HEK293T (cell line): Measurements from ENCODE around the gene GUK1.

Experiments
- CTCF ChIA-PET: fragments of 350-600 bp; formaldehyde crosslinking; extraction: SDS; loops from one replicate; lab custom pipeline; 2021; ENCODE audit warnings: antibody characterized with exemption, inconsistent platforms; lab: Yijun Ruan, JAX
- POLR2A ChIA-PET: fragments of 350-600 bp; formaldehyde crosslinking; extraction: SDS; loops from one replicate; lab custom pipeline; 2020; ENCODE audit warnings: antibody characterized with exemption, inconsistent platforms; lab: Yijun Ruan, JAX
- DNase-seq: peaks from one replicate; pipeline ENCODE4 v3.0.0; 2012; ENCODE audit warnings: mixed read lengths; ENCODE audit errors: extremely low spot score
- ARNT ChIP-seq: fragments of 450-650 bp; IDR thresholded peaks from 2 replicates; pipeline ENCODE4 v1.6.1; 2017; ENCODE audit warnings: mild to moderate bottlenecking
- BHLHE40 ChIP-seq: fragments of 450-650 bp; IDR thresholded peaks from 2 replicates; pipeline ENCODE4 v1.6.1; 2016; ENCODE audit warnings: mild to moderate bottlenecking, moderate library complexity, borderline replicate concordance
- CTBP1 ChIP-seq: fragments of 450-650 bp; IDR thresholded peaks from 2 replicates; pipeline ENCODE4 v1.6.1; 2016; ENCODE audit warnings: borderline replicate concordance
- ELF4 ChIP-seq: fragments of 450-650 bp; IDR thresholded peaks from 2 replicates; pipeline ENCODE4 v1.6.1; 2017; ENCODE audit warnings: antibody characterized with exemption
- FOXA1 ChIP-seq: fragments of 450-650 bp; IDR thresholded peaks from 2 replicates; pipeline ENCODE4 v1.6.1; 2016; ENCODE audit warnings: mild to moderate bottlenecking
- FOXK2 ChIP-seq: fragments of 450-650 bp; IDR thresholded peaks from 2 replicates; pipeline ENCODE4 v1.6.1; 2016; ENCODE audit warnings: mild to moderate bottlenecking
- FOXM1 ChIP-seq: fragments of 450-650 bp; IDR thresholded peaks from 2 replicates; pipeline ENCODE4 v1.6.1; 2017; ENCODE audit warnings: mild to moderate bottlenecking, borderline replicate concordance
- HDGF ChIP-seq: fragments of 450-650 bp; IDR thresholded peaks from 2 replicates; pipeline ENCODE4 v1.6.1; 2017; ENCODE audit warnings: antibody characterized with exemption, borderline replicate concordance
- L3MBTL2 ChIP-seq: fragments of 450-650 bp; conservative IDR thresholded peaks from 2 replicates; pipeline ENCODE4 v1.6.1; 2016; ENCODE audit warnings: mild to moderate bottlenecking
- LEF1 ChIP-seq: fragments of 450-650 bp; IDR thresholded peaks from 2 replicates; pipeline ENCODE4 v1.6.1; 2017; ENCODE audit warnings: mild to moderate bottlenecking, borderline replicate concordance
- NFRKB ChIP-seq: fragments of 450-650 bp; IDR thresholded peaks from 2 replicates; pipeline ENCODE4 v1.6.1; 2016; ENCODE audit warnings: mild to moderate bottlenecking, moderate library complexity
- PKNOX1 ChIP-seq: fragments of 450-650 bp; IDR thresholded peaks from 2 replicates; pipeline ENCODE4 v1.6.1; 2016
- SP1 ChIP-seq: fragments of 450-650 bp; IDR thresholded peaks from 2 replicates; pipeline ENCODE4 v1.6.1; 2017
- SUZ12 ChIP-seq: fragments of 450-650 bp; IDR thresholded peaks from 2 replicates; pipeline ENCODE4 v1.6.1; 2016; ENCODE audit warnings: mild to moderate bottlenecking
- TARDBP ChIP-seq: fragments of 450-650 bp; IDR thresholded peaks from 2 replicates; pipeline ENCODE4 v1.6.1; 2016
- ZNF384 ChIP-seq: fragments of 450-650 bp; IDR thresholded peaks from 2 replicates; pipeline ENCODE4 v1.6.1; 2016

The GUK1 gene

GRCh38 chr1:228176461-228177182 is 36.5 kb downstream of the GUK1 start:
- ChIA-PET CTCF (no interaction called here), POLR2A (interaction anchor here (1.4 to 1.5 kb wide), 2 partner anchors 10 to 11 kb away, joined by 4 to 7 read pairs; no protein-coding TSS in a partner anchor)
- no peak for TF ChIP-seq ELF4
- no peak for DNase-seq

- ChIA-PET CTCF (no interaction called here), POLR2A (interaction anchor here (1.4 to 1.5 kb wide), 2 partner anchors 10 to 12 kb away, joined by 4 to 7 read pairs; no protein-coding TSS in a partner anchor)
- no peak for DNase-seq
- TF ChIP-seq FOXK2 = no peak
Observed at GRCh38 chr1:228177183-228177475, 37.0 kb downstream of the GUK1 start.

- ChIA-PET CTCF (no interaction called here), POLR2A (no interaction called here)
- TF ChIP-seq L3MBTL2 (no peak), PKNOX1 (no peak), FOXA1 (no peak), SP1 (no peak), BHLHE40 (no peak)
- DNase-seq = no peak
Observed at GRCh38 chr1:228177721-228178710, 37.9 kb downstream of the GUK1 start.

GRCh38 chr1:228178737-228179684 is 38.9 kb downstream of the GUK1 start:
- no peak for DNase-seq
- CTCF ChIA-PET = no interaction called here
- TF ChIP-seq SP1 = no peak
- no peak for TF ChIP-seq NFRKB
- no peak for TF ChIP-seq FOXK2
- no peak for TF ChIP-seq CTBP1
- TF ChIP-seq HDGF = no peak
- no peak for TF ChIP-seq PKNOX1
- TF ChIP-seq SUZ12 = no peak
- no peak for TF ChIP-seq LEF1
- no peak for TF ChIP-seq BHLHE40
- TF ChIP-seq L3MBTL2 = no peak
- no peak for TF ChIP-seq ARNT
- no peak for TF ChIP-seq ZNF384
- TF ChIP-seq TARDBP = no peak
- no peak for TF ChIP-seq FOXM1
- TF ChIP-seq ELF4 = no peak
- no peak for TF ChIP-seq FOXA1
- POLR2A ChIA-PET = no interaction called here

- POLR2A ChIA-PET = no interaction called here
- TF ChIP-seq NFRKB (no peak), BHLHE40 (no peak), FOXM1 (no peak), SUZ12 (no peak), L3MBTL2 (no peak), SP1 (no peak), ZNF384 (no peak), HDGF (no peak), TARDBP (no peak), LEF1 (no peak), FOXA1 (no peak), ARNT (no peak), ELF4 (no peak), PKNOX1 (no peak), CTBP1 (no peak), FOXK2 (no peak)
- CTCF ChIA-PET = interaction anchor here (0.7 to 1.0 kb wide), 3 partner anchors 26 to 50 kb away, joined by 3 to 4 read pairs (median 4); no protein-coding TSS in a partner anchor
- no peak for DNase-seq
Observed at GRCh38 chr1:228180271-228180958, 40.3 kb downstream of the GUK1 start.
